HEK293T (cell line): Measurements from ENCODE around the gene NOTCH1.

Experiments
- CTCF ChIA-PET: fragments of 350-600 bp; formaldehyde crosslinking; extraction: SDS; loops from one replicate; lab custom pipeline; 2021; ENCODE audit warnings: antibody characterized with exemption, inconsistent platforms; lab: Yijun Ruan, JAX
- POLR2A ChIA-PET: fragments of 350-600 bp; formaldehyde crosslinking; extraction: SDS; loops from one replicate; lab custom pipeline; 2020; ENCODE audit warnings: antibody characterized with exemption, inconsistent platforms; lab: Yijun Ruan, JAX
- DNase-seq: peaks from one replicate; pipeline ENCODE4 v3.0.0; 2012; ENCODE audit warnings: mixed read lengths; ENCODE audit errors: extremely low spot score
- ARNT ChIP-seq: fragments of 450-650 bp; IDR thresholded peaks from 2 replicates; pipeline ENCODE4 v1.6.1; 2017; ENCODE audit warnings: mild to moderate bottlenecking
- BHLHE40 ChIP-seq: fragments of 450-650 bp; IDR thresholded peaks from 2 replicates; pipeline ENCODE4 v1.6.1; 2016; ENCODE audit warnings: mild to moderate bottlenecking, moderate library complexity, borderline replicate concordance
- CTBP1 ChIP-seq: fragments of 450-650 bp; IDR thresholded peaks from 2 replicates; pipeline ENCODE4 v1.6.1; 2016; ENCODE audit warnings: borderline replicate concordance
- ELF4 ChIP-seq: fragments of 450-650 bp; IDR thresholded peaks from 2 replicates; pipeline ENCODE4 v1.6.1; 2017; ENCODE audit warnings: antibody characterized with exemption
- FOXA1 ChIP-seq: fragments of 450-650 bp; IDR thresholded peaks from 2 replicates; pipeline ENCODE4 v1.6.1; 2016; ENCODE audit warnings: mild to moderate bottlenecking
- FOXK2 ChIP-seq: fragments of 450-650 bp; IDR thresholded peaks from 2 replicates; pipeline ENCODE4 v1.6.1; 2016; ENCODE audit warnings: mild to moderate bottlenecking
- FOXM1 ChIP-seq: fragments of 450-650 bp; IDR thresholded peaks from 2 replicates; pipeline ENCODE4 v1.6.1; 2017; ENCODE audit warnings: mild to moderate bottlenecking, borderline replicate concordance
- HDGF ChIP-seq: fragments of 450-650 bp; IDR thresholded peaks from 2 replicates; pipeline ENCODE4 v1.6.1; 2017; ENCODE audit warnings: antibody characterized with exemption, borderline replicate concordance
- L3MBTL2 ChIP-seq: fragments of 450-650 bp; conservative IDR thresholded peaks from 2 replicates; pipeline ENCODE4 v1.6.1; 2016; ENCODE audit warnings: mild to moderate bottlenecking
- LEF1 ChIP-seq: fragments of 450-650 bp; IDR thresholded peaks from 2 replicates; pipeline ENCODE4 v1.6.1; 2017; ENCODE audit warnings: mild to moderate bottlenecking, borderline replicate concordance
- NFRKB ChIP-seq: fragments of 450-650 bp; IDR thresholded peaks from 2 replicates; pipeline ENCODE4 v1.6.1; 2016; ENCODE audit warnings: mild to moderate bottlenecking, moderate library complexity
- SP1 ChIP-seq: fragments of 450-650 bp; IDR thresholded peaks from 2 replicates; pipeline ENCODE4 v1.6.1; 2017
- SUZ12 ChIP-seq: fragments of 450-650 bp; IDR thresholded peaks from 2 replicates; pipeline ENCODE4 v1.6.1; 2016; ENCODE audit warnings: mild to moderate bottlenecking
- TARDBP ChIP-seq: fragments of 450-650 bp; IDR thresholded peaks from 2 replicates; pipeline ENCODE4 v1.6.1; 2016
- ZNF384 ChIP-seq: fragments of 450-650 bp; IDR thresholded peaks from 2 replicates; pipeline ENCODE4 v1.6.1; 2016
- TF ChIP-seq, protein P1 (sequence below): fragments of 450-650 bp; IDR thresholded peaks from 2 replicates; pipeline ENCODE4 v1.6.1; 2016

Gene NOTCH1

DNA sequence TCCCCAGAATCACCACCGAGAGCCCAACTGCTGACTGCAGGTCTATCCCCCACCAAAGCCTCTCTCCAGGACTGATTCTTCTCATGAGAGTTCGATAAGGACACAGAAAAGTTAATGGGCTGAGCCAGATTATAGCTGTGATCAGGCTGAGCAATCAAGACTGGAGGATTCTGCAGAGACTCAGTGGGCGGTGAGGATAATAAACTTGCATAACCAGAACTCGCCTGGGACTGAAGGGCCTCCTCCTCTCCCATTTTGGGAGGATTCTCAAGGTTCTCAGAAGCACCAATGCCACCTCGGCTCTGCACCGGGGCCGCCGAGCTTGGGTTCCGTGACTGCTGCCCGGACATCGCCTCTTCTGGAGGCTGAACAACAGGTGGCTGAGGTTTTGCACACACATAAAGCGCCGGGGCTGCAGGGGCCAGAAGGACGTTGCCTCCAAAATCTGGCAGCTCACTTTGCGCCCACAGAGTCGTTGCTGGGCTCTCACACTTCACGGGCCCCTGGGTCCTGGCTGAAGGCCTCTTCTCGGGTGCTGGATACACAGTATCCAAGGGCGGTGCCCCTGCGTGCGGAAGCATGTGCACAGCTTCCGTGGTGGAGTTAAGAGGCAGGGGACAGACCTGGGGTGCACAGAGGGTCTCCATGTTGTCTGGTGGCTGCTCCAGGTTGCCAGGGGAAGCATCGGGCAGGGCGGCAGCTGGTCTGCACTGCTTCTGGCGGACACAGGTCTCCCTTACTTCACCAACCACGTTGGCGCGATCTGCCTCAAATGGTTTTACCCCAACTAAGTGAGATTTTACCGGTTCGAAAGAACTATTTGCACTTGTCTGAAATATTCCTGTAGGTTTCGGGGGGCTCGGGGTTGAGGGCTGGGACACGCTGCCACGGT, 70.6 kb downstream of the NOTCH1 start:
- CTCF ChIA-PET: no interaction called here
- no peak for DNase-seq
- POLR2A ChIA-PET: no interaction called here
- TF ChIP-seq ZNF384 (no peak), L3MBTL2 (no peak), BHLHE40 (no peak), HDGF (no peak), NFRKB (no peak), CTBP1 (no peak), FOXK2 (no peak), FOXA1 (no peak), ARNT (no peak), LEF1 (no peak)

DNA sequence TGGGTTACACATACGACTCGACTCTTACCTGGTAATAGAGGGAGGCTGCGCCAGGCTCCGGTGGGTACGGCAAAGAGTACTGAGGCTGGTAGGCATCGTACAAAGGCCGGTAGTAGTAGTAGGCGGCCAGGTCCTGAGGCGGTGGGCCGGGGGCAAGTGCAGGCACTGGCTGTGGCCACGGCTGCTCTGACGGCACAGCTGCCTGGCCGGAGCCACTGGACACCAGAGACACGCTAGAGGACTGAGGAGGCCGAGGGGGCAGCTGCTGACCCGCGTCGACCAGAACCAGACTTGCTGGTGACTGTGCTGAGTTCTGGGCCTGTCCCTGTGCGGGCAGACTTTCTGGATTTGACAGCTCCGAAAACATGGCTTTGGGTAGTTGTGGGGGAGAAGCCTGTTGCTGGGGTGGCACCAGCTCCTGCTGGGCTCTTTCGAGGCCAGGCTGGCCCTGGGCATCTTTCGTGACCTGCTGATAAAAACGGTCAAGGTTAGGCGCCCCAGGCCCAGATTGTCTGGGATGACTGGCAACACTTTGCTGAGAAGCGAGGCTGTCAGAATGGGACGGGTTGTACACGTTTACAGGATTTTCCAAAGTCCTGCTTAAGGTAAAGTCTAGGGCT, 71.7 kb downstream of the NOTCH1 start:
- ChIA-PET POLR2A (no interaction called here), CTCF (no interaction called here)
- no peak for DNase-seq
- TF ChIP-seq SP1: no peak
- no peak for TF ChIP-seq FOXM1
- no peak for TF ChIP-seq CTBP1
- TF ChIP-seq ELF4: no peak
- TF ChIP-seq LEF1: no peak
- TF ChIP-seq SUZ12: no peak
- TF ChIP-seq ZNF384: no peak
- TF ChIP-seq HDGF: no peak
- TF ChIP-seq NFRKB: no peak
- TF ChIP-seq, protein P1, sequence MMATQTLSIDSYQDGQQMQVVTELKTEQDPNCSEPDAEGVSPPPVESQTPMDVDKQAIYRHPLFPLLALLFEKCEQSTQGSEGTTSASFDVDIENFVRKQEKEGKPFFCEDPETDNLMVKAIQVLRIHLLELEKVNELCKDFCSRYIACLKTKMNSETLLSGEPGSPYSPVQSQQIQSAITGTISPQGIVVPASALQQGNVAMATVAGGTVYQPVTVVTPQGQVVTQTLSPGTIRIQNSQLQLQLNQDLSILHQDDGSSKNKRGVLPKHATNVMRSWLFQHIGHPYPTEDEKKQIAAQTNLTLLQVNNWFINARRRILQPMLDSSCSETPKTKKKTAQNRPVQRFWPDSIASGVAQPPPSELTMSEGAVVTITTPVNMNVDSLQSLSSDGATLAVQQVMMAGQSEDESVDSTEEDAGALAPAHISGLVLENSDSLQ: no peak
- no peak for TF ChIP-seq ARNT
- TF ChIP-seq TARDBP: no peak
- no peak for TF ChIP-seq FOXK2
- TF ChIP-seq BHLHE40: no peak
- TF ChIP-seq L3MBTL2: no peak
- no peak for TF ChIP-seq FOXA1

DNA sequence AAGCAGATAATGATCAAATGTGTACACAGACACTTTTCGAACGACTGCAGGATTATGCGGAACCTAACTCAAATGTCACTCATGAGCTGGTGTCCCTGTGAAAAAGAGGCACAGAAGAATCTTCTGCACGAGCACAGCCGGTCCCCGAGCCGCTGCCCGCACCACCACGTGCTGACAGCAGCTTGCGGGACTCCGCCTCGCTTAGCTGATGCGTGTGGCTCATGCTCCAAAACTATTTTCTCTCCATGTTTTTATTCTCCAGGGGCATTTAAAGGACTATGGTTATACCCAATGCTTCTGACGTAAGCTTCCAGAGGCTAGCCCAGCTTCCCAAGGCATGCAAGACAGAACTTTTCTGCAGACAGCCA, 72.5 kb downstream of the NOTCH1 start:
- CTCF ChIA-PET: no interaction called here
- POLR2A ChIA-PET: no interaction called here
- TF ChIP-seq LEF1: no peak
- no peak for TF ChIP-seq FOXK2
- TF ChIP-seq TARDBP: no peak
- TF ChIP-seq L3MBTL2: no peak
- TF ChIP-seq NFRKB: no peak
- DNase-seq: no peak

DNA sequence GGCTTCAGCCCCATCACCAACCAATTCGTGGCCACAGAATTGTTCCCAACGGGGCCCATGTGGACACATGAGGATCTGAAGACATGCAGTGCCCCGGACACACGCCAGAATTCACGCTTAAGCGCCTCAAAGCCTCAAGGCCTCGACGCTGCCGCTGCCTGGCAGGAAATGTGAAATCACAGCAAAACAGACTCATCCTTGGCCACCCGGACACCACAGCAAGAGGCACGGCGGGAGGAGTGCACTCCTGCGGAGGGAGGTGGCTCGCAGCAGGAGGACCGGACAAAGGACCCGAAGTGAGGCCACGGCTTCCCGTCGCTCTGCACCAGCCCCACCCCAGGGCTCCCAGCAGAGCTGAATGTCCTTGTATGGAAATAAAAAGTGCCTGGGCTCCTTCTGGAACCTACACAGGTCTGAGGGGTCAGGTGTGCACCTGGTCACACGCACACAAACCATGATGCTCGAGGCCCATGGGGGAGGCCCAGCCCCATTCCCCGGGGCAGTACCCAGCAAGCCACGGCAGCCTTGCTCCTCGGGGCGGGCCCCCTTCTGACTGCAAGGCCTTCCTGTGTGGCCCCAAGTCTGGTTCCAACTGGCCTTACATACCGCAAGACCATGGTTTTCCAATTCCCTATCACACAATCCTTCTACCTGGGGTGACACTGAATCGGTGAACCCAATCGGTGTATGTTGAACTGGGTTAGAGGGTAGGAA, 73.1 kb downstream of the NOTCH1 start:
- DNase-seq: no peak
- ChIA-PET POLR2A (interaction anchor here (1.0 kb wide), 1 partner anchor 11 kb away, joined by 3 read pairs; no protein-coding TSS in a partner anchor), CTCF (no interaction called here)
- TF ChIP-seq TARDBP: no peak
- no peak for TF ChIP-seq L3MBTL2
- no peak for TF ChIP-seq ELF4
- no peak for TF ChIP-seq HDGF
- TF ChIP-seq FOXM1: no peak
- TF ChIP-seq NFRKB: no peak
- no peak for TF ChIP-seq FOXA1
- no peak for TF ChIP-seq LEF1
- TF ChIP-seq ZNF384: no peak
- TF ChIP-seq, protein P1: no peak
- no peak for TF ChIP-seq ARNT
- no peak for TF ChIP-seq SUZ12
- TF ChIP-seq BHLHE40: no peak

DNA sequence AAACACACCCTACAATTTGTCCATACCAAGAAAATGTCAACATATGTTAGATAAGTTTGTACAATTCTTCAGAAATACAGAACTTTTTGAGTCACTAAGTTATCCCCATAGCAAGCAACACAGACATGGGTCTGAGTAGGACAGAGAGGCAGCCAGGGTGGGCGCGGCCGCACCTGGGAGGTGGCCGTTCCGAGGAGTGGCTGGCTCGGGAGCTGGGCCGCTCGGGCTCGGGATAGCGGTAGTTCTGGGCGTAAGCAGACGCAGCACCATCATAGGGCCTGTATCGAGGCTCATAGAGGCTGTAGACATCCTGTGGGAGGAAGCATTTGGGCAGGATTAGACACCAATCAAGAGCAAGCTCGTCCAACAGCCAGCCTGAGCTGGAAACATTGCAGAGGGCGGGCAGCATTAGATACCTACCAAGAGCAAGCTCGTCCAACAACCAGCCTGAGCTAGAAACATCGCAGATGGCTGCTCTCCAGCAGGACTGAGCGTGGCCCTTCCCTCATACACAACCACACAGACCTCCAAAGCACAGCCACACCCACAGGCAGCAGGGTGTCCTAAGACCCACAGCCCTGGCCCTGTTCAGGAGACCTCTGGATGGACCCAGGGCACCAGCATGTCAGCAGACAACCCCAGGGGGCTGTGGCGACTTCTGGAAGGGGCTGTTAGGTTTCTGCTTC, 73.9 kb downstream of the NOTCH1 start:
- POLR2A ChIA-PET: interaction anchor here (1.0 kb wide), 1 partner anchor 12 kb away, joined by 3 read pairs; no protein-coding TSS in a partner anchor
- DNase-seq: no peak
- CTCF ChIA-PET: no interaction called here
- no peak for TF ChIP-seq HDGF
- no peak for TF ChIP-seq CTBP1
- no peak for TF ChIP-seq FOXA1
- TF ChIP-seq LEF1: no peak
- TF ChIP-seq, protein P1: no peak
- no peak for TF ChIP-seq ZNF384
- no peak for TF ChIP-seq ARNT
- TF ChIP-seq FOXM1: no peak
- no peak for TF ChIP-seq SUZ12
- TF ChIP-seq ELF4: no peak
- TF ChIP-seq FOXK2: no peak
- no peak for TF ChIP-seq NFRKB
